Activated CD8-positive, alpha-beta memory T cell treated with anti-CD3 and anti-CD28 coated beads, Interleukin-2, amount 50 U/mL, for 4 hours (primary cell): ENCODE measurements around the gene CNTNAP2.

ENCODE experiments used
- DNase-seq: peaks from one replicate; pipeline ENCODE4 v3.0.0-alpha.2; 2020

Gene CNTNAP2

DNA sequence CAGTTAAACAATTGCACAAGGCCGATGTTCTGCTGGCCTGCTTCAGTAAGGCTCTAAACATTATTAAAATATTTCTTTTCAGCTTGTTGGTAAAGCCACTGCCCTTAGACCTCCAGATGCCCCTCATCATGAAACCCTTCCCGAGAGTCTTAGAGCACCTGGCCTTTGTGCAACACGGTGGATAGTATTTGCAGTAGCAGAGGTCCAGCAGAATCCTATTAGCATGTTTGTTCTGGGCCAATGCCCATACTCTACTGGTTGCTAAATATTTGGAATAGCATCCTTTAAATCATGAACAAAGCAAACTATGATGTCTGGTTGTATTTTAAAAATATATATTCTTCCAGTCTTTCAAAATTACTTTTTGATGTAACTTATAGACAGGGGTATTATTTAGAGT is 584.6 kb downstream of the CNTNAP2 start:
- no peak for DNase-seq

- no peak for DNase-seq
Observed at GRCh38 chr7:146702898-146703297, 586.3 kb downstream of the CNTNAP2 start.

- no peak for DNase-seq
Observed at GRCh38 chr7:146709451-146710027, 592.9 kb downstream of the CNTNAP2 start.

DNA sequence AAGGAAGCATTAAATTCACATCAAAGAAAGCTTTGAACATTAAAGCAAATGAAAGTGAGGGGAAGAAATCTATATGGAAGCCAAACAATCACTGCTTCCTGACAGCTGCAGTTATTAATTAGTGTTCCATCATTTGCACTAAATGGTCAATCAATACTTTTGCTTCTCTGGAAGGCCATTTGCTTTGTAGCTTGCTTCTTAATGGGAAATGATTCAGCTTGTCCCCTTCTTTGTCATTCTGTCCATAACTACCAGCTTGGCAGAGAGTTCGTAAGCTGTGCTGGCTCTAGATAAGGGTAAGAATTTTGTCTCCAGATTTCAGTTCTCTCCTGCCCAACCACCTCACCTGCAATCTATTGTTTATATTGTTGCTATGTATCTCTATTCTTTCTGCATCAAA is 596.6 kb downstream of the CNTNAP2 start:
- DNase-seq: no peak

- no peak for DNase-seq
Observed at GRCh38 chr7:146713934-146714333, 597.3 kb downstream of the CNTNAP2 start.

- no peak for DNase-seq
Observed at GRCh38 chr7:146720195-146720594, 603.6 kb downstream of the CNTNAP2 start.

- no peak for DNase-seq
Observed at GRCh38 chr7:146722986-146723385, 606.4 kb downstream of the CNTNAP2 start.

GRCh38 chr7:146725520-146725919 is 608.9 kb downstream of the CNTNAP2 start:
- DNase-seq: no peak

DNA sequence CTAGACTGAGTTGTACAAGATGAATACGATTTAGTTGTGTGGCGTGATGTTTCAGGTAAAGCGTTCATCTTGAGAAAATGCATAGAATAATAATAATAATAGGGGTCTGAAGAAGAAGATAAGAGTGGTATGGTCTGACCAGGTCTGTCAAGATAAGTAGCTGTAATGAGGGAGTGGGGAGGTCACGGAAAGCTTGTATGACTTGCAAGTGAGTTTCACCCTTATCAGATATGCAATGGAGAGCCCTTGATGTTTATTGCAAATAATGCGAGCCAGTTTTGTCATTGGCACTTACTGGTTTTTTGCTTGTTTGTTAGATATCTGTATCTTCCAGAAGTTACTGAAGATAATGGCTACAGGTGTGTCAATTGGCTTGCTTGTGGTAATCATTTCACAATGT is 611.5 kb downstream of the CNTNAP2 start:
- DNase-seq: no peak

GRCh38 chr7:146728611-146729010 is 612.0 kb downstream of the CNTNAP2 start:
- DNase-seq: no peak

GRCh38 chr7:146731185-146731584 is 614.6 kb downstream of the CNTNAP2 start:
- DNase-seq: no peak

- no peak for DNase-seq
Observed at GRCh38 chr7:146735992-146736391, 619.4 kb downstream of the CNTNAP2 start.

GRCh38 chr7:146736446-146737190 is 620.0 kb downstream of the CNTNAP2 start:
- DNase-seq: no peak

DNA sequence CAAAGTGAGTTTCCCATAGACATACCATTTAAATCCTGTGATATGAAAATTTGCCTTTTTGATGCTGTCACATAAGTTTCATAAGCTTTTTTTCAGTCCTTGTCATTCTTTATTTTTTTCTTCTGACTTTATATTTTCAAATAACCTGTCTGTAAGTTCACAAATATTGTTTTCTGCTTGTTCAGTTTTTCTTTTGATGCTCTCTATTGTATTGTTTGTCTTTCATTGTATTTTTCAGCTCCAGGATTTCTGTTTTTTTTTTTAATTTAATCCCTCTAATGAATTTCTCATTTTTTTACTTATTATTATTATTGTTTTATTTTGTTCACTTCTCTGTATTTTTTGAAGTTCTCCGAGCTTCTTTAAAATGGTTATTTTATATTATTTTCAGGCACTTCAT is 623.4 kb downstream of the CNTNAP2 start:
- DNase-seq: no peak

GRCh38 chr7:146741911-146742310 is 625.3 kb downstream of the CNTNAP2 start:
- DNase-seq: no peak

DNA sequence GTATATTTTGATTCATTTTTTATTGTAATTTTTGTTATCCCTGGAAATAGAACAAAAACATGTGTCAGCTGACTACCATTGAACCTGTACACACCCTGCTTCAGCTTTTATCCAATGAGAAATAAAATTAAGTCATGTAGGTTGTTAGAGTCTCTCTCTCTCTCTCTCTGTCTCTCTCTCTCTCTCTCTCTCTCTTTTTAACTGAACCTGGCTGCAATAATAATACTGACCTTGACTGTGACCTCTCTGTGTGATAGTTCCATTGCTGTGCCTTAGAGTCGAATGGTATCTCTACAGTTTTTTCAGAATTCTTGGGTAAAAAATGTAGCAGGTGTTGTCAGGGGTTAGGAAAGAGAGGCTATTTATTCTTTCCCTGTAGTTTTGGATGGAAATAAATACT is 637.8 kb downstream of the CNTNAP2 start:
- no peak for DNase-seq

- no peak for DNase-seq
Observed at GRCh38 chr7:146755585-146755984, 639.0 kb downstream of the CNTNAP2 start.

DNA sequence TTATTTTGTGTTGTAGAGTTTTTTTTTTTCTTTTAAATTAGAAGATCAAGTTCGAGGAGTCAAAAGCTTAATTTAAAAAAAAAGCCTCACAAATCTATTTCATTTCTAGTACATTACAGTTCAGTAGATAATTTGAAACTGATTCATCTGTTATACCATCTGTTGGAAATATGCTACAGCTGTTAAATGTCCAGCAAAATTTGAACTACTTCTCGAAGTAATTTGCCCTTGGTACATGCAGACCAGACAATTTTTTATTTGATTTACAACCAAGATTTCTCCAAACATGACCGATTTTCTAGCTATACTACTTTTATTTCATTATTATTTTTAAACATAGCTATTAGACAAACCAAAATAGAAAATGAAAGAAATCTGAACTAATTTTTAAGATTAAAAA is 647.9 kb downstream of the CNTNAP2 start:
- DNase-seq: no peak

DNA sequence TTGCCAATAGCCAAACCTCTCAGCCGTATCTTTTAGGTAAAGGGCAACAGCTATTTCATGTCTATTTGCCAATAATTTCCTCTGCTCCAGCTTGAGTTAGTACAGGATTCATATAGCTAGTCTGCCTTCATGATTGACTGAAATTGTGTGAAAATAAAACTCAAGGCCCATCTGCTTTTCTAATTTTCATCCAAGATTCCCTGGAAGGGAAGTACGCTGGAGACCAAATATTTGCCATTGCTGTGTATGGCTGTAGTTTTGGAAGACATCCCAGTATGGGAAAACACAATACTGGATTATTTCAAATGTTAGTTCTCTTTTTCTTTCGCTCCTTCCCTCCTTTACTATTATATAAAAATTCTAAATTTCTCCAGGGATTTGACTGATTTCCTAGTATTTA is 652.4 kb downstream of the CNTNAP2 start:
- no peak for DNase-seq

DNA sequence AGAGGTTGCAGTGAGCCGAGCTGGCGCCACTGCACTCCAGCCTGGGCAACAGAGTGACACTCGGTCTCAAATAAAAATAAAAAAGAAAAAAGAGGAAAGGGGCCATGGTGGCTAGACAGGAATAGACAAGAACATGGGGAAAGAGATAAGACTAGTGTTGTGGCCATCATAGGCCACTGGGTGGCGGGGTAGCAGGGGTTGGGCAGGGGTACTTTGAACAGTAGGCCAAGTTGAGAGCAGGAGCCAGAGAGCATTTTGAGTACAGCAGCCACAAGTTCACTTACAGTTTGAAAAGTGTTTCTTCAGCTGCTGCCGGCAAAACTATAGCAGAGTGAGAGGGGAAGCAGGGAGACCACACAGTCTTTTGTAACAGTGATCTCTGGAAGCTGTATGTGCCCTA is 656.0 kb downstream of the CNTNAP2 start:
- DNase-seq: no peak

DNA sequence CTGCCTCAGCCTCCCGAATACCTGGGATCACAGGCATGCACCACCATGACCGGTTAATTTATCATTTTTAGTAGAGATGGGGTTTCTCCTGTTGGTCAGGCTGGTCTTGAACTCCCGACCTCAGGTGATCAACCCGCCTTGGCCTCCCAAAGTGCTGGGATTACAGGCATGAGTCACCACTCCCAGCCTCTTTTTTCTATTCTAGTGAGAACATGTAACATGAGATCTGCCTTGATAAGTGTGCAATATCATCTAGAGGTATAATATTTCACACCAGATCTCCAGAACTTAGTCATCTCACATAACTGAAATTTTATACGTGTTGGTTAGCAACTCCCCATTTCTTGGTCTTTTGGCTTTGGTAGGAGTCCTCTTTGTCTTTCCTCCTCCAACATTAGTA is 656.9 kb downstream of the CNTNAP2 start:
- no peak for DNase-seq

DNA sequence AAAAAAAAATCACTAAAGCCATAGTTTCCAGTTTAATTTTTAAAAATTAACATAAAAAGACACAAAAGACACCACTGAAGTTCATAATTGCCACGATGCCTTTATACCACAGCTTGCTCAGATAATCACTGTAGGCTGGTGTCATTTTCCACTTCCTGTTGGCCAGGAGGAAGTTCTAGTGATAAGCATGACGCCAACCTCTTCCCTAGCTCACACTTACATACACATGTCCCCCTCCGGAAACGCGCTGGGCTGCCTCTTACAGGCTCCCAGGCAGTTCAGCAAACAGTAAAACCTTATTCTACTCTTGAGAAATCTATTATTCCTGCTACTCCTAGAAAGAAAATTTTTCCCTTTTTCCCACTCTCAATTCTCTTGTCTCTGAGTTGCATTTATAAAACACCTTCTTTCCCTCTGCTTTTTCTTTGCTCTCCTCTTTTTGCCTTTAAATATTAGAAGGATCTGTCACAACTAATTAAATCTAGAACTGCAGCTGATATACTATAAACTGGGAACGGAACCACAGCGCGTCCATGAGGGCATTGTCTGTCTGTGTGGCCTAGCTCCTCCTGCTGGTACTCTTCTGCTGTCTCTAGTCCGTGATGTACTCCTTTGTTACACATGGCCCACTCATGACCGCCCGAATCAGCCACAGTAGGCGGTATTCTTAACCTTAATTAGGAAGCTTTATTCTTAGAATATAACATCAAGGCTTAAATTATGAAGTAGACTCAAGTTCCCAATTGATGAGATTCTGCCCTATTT is 664.9 kb downstream of the CNTNAP2 start:
- no peak for DNase-seq

DNA sequence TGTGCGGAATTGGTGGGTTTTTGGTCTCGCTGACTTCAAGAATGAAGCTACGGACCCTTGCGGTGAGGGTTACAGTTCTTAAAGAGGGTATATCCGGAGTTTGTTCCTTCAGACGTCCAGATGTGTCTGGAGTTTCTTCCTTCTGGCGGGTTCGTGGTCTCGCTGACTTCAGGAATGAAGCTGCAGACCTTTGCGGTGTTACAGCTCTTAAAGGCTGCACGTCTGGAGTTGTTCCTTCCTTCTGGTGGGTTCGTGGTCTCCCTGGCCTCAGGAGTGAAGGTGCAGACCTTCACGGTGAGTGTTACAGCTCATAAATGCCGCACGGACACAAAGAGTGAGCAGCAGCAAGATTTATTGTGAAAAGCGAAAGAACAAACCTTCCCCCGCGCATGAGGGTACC is 670.7 kb downstream of the CNTNAP2 start:
- no peak for DNase-seq

GRCh38 chr7:146788008-146788407 is 671.4 kb downstream of the CNTNAP2 start:
- no peak for DNase-seq
